Right lobe of liver (tissue), 4 donors: ENCODE data around the gene DGUOK.

ENCODE experiments used
- POLR2A ChIP-seq: fragments of 450-650 bp; IDR thresholded peaks from one replicate; pipeline ENCODE4 v1.6.1; 2017; ENCODE audit warnings: antibody characterized with exemption, mild to moderate bottlenecking
- TF ChIP-seq, protein P1 (sequence below), 4 donors: fragments of 200-600 bp in 3 of 4; fragments of 450-650 bp in 1 of 4; IDR thresholded peaks; one replicate each; pipeline versions ENCODE4 v1.5.1 to v1.8.0; 2016 to 2022; ENCODE audit warnings: antibody characterized with exemption in 4 of 4, mild to moderate bottlenecking in 2 of 4
- donor health status: DM: no; HTN: no; CAD: no.
- donor health status: DM: no; HTN: no; CAD: no.
- donor health status: DM: no; HTN: yes; CAD: no.

DNA sequence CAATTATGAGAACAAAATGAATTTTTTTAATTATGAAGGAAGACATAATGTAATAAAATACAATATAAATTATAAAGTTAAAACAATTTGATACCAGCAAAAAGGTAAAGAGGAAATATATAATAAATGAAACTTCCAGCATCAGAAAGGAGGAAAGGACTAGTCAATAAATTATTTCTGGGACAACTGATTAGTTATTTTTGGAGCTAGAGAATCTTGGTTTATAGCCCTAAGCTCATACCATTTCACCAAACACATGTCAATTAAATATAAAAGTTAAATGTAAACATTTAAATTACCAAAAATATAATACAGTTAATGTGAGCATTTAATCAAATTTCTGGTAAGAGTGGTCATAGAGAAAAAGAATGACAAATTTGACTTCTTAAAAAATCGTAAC, 21.7 kb upstream of the DGUOK start:
- TF ChIP-seq, protein P1, sequence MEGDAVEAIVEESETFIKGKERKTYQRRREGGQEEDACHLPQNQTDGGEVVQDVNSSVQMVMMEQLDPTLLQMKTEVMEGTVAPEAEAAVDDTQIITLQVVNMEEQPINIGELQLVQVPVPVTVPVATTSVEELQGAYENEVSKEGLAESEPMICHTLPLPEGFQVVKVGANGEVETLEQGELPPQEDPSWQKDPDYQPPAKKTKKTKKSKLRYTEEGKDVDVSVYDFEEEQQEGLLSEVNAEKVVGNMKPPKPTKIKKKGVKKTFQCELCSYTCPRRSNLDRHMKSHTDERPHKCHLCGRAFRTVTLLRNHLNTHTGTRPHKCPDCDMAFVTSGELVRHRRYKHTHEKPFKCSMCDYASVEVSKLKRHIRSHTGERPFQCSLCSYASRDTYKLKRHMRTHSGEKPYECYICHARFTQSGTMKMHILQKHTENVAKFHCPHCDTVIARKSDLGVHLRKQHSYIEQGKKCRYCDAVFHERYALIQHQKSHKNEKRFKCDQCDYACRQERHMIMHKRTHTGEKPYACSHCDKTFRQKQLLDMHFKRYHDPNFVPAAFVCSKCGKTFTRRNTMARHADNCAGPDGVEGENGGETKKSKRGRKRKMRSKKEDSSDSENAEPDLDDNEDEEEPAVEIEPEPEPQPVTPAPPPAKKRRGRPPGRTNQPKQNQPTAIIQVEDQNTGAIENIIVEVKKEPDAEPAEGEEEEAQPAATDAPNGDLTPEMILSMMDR (IDR thresholded peaks at IDR 0.05), result no peak
- TF ChIP-seq POLR2A, result no peak
